A673 (cell line): ENCODE data around the gene ATP6V0E1. TPM values are rescaled to one million over a fixed set of nuclear protein-coding genes. Genes with fewer than 3 reads are reported as not detected.
A peak's percentile ranks its signal among the peaks of the same experiment; 100 is the strongest.

ENCODE experiments used
- Bru-seq: library from RNA; stranded (reverse); fragments of 400-500 nt; gene quantifications from one replicate; lab custom pipeline; 2021; lab: Mats Ljungman, UMichigan
- BruChase-seq, 2 experiments: library from RNA; stranded (reverse); fragments of 400-500 nt; gene quantifications; one replicate each; lab custom pipeline; 2021; lab: Mats Ljungman, UMichigan
- BruUV-seq: library from RNA; stranded (reverse); fragments of 400-500 nt; replicated peaks from 2 replicates; lab custom pipeline; 2021; lab: Mats Ljungman, UMichigan
- CTCF ChIA-PET: fragments of 300-600 bp; sonication (Branson Sonifier 250); formaldehyde crosslinking; loops from one replicate; lab custom pipeline; 2022; ENCODE audit warnings: antibody characterized with exemption; lab: Charles Lee
- POLR2A ChIA-PET: fragments of 300-600 bp; sonication (Branson Sonifier 250); formaldehyde crosslinking; loops from one replicate; lab custom pipeline; 2022; ENCODE audit warnings: antibody characterized with exemption; ENCODE audit not compliant: low non-redundant PET; lab: Charles Lee
- DNase-seq: peaks from one replicate; pipeline ENCODE4 v3.0.0-alpha.2; 2015; ENCODE audit warnings: low spot score
- H3K27ac ChIP-seq: fragments of 200-600 bp; sonication (generic); 2 replicates; pipeline ENCODE4 v1.5.1; 2016; ENCODE audit warnings: mixed run types, low read depth, mild to moderate bottlenecking, mixed read lengths, antibody characterized with exemption, low read length; ENCODE audit not compliant: poor library complexity, severe bottlenecking
- H3K27me3 ChIP-seq: fragments of 200-600 bp; sonication (generic); replicated peaks from 2 replicates; pipeline ENCODE4 v1.6.1; 2017; ENCODE audit warnings: mixed run types, low read depth, mild to moderate bottlenecking, mixed read lengths, antibody characterized with exemption, low read length; ENCODE audit not compliant: insufficient read depth, poor library complexity
- H3K36me3 ChIP-seq: fragments of 200-600 bp; sonication (generic); 2 replicates; pipeline ENCODE4 v1.6.1; 2016; ENCODE audit warnings: mixed run types, mild to moderate bottlenecking, mixed read lengths, antibody characterized with exemption, low read length; ENCODE audit not compliant: insufficient read depth, poor library complexity, severe bottlenecking
- H3K4me1 ChIP-seq: fragments of 200-600 bp; sonication (generic); 2 replicates; pipeline ENCODE4 v1.6.1; 2017; ENCODE audit warnings: mixed run types, mild to moderate bottlenecking, mixed read lengths, antibody characterized with exemption, low read length; ENCODE audit not compliant: insufficient read depth, poor library complexity, severe bottlenecking
- H3K4me3 ChIP-seq: fragments of 200-600 bp; sonication (generic); 2 replicates; pipeline ENCODE4 v1.5.1; 2016; ENCODE audit warnings: low read depth, mixed run types, mild to moderate bottlenecking, mixed read lengths, low read length; ENCODE audit not compliant: poor library complexity, severe bottlenecking
- H3K9me3 ChIP-seq: fragments of 200-600 bp; sonication (generic); 2 replicates; pipeline ENCODE4 v1.6.1; 2016; ENCODE audit warnings: mixed run types, low read depth, mild to moderate bottlenecking, mixed read lengths, antibody characterized with exemption, low read length; ENCODE audit not compliant: poor library complexity, severe bottlenecking
- EZH2 ChIP-seq: fragments of 200-600 bp; sonication (generic); IDR thresholded peaks from 2 replicates; pipeline ENCODE4 v1.6.1; 2017; ENCODE audit warnings: borderline replicate concordance, low read depth, mild to moderate bottlenecking, mixed read lengths, antibody characterized with exemption, low read length; ENCODE audit not compliant: poor library complexity, severe bottlenecking
- intact Hi-C: fragments of 100-400 bp; cut with micrococcal nuclease; formaldehyde crosslinking; loops from one replicate; pipeline ENCODE4 v1.10.0; 2022; ENCODE audit not compliant: unreplicated experiment
- long read RNA-seq: library from polyadenylated mRNA; stranded (forward); transcript quantifications from one replicate; pipeline ENCODE4 v2.0.0, GENCODE V29; 2022
- total RNA-seq: library from RNA; stranded (reverse); gene quantifications from 2 replicates; pipeline ENCODE4 v1.2.3, GENCODE V29; 2021
- TF ChIP-seq, protein P1 (sequence below): fragments of 300-800, 200-600 bp; sonication (generic); conservative IDR thresholded peaks from 2 replicates; pipeline ENCODE4 v1.5.1; 2017; ENCODE audit warnings: low read depth, mild to moderate bottlenecking, antibody characterized with exemption, low read length, moderate library complexity, mixed read lengths

Gene ATP6V0E1
- total RNA-seq: 106 and 148 TPM in 2 replicates
- Bru-seq, nascent RNA: percentile 77 among the genes with signal in this experiment
- percentile 68 among the genes with signal in this experiment for BruChase-seq, experiment 1, labeled RNA remaining after a 2-hour chase
- BruChase-seq, experiment 2, labeled RNA remaining after a 6-hour chase: percentile 76 among the genes with signal in this experiment
- long read RNA-seq, transcript ATP6V0E1-203 (4 exons, 1,433 nt): major isoform, 120 of 122 reads
- long read RNA-seq, partial matches to known transcripts: 1 of 122 reads
- long read RNA-seq, other reads (novel, unspliced or antisense): 1 of 122 reads

DNA sequence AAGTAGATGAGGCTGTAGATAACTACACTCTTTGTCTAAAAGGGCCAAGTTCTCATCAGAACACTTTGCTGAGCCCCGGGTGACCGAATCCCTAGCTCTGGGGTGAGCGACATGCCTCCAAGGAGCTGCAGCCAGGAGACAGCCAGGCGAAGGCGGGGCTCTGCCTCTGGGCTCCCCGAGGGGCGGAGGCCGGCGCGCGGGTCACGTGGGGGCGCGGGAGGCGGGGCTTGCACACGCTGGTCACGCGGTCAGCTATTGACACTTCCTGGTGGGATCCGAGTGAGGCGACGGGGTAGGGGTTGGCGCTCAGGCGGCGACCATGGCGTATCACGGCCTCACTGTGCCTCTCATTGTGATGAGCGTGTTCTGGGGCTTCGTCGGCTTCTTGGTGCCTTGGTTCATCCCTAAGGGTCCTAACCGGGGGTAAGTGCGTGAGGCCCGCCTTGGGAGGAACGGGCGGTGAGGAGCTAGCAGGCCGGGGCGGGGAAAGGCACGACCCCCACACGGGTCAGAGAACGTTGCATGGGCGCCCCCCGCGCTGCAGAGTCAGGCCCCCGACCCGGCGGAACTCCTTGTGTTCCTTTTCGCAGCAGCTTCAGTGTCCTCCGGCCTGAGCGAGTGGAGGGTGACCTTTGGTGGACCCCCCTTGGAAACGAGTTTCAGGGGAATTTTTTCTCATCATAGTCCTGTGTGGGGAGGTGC is at the start of gene ATP6V0E1:
Gene ATP6V0E1, plus strand, starts transcription at position 230 of the 702 bp plus-strand sequence. Its CDS starts 90 bp downstream, at position 320.
- CTCF ChIA-PET: interaction anchor here (0.6 to 1.6 kb wide), 5 partner anchors 11 to 348 kb away, joined by 3 to 5 read pairs (median 3); partner anchors contain the start of gene BNIP1
- DNase-seq: peak; percentile 93
- Histone ChIP-seq H3K9me3 (no peaks in the 10 kb centered on the region), H3K4me3 (peak within 1 kb of the TSS; percentile 91), H3K4me1 (no peaks in the 10 kb centered on the region), H3K36me3 (peaks cover 4% of the 10 kb centered on the region), H3K27me3 (no peaks in the 10 kb centered on the region), H3K27ac (peak within 1 kb of the TSS; percentile 81)
- TF ChIP-seq EZH2: no peak
- TF ChIP-seq, protein P1, sequence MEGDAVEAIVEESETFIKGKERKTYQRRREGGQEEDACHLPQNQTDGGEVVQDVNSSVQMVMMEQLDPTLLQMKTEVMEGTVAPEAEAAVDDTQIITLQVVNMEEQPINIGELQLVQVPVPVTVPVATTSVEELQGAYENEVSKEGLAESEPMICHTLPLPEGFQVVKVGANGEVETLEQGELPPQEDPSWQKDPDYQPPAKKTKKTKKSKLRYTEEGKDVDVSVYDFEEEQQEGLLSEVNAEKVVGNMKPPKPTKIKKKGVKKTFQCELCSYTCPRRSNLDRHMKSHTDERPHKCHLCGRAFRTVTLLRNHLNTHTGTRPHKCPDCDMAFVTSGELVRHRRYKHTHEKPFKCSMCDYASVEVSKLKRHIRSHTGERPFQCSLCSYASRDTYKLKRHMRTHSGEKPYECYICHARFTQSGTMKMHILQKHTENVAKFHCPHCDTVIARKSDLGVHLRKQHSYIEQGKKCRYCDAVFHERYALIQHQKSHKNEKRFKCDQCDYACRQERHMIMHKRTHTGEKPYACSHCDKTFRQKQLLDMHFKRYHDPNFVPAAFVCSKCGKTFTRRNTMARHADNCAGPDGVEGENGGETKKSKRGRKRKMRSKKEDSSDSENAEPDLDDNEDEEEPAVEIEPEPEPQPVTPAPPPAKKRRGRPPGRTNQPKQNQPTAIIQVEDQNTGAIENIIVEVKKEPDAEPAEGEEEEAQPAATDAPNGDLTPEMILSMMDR: no peak
- POLR2A ChIA-PET: interaction anchor here (0.6 kb wide), 1 partner anchor 24 kb away, joined by 4 read pairs; the partner anchor contains the start of gene RPL26L1
- TSS peak; percentile 64 for BruUV-seq
- intact Hi-C loops: loop anchor here (5.0 to 10.0 kb wide), 3 partner anchors 74 to 344 kb away; partner anchors contain the start of genes BNIP1, CREBRF and STC2

DNA sequence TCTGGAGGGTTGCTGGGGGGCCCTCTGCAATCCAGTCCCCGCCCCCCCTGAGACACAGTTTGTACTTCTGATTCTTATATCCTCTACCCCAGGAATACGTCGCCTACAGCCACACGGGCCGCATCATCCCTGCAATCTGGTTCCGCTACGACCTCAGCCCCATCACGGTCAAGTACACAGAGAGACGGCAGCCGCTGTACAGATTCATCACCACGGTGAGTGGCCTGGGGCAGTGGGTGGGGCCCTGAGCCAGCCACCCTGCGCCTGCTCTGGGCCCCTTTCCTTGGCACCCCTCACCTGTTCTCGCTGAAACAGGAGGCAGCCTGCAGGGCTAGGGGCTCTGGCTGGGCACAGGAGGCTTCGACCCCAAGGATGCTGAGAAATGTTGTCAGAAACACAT is 48.5 kb upstream of the ATP6V0E1 start:
- H3K9me3 ChIP-seq: no peaks in the 10 kb centered on the region
- CTCF ChIA-PET: no interaction called here
- BruUV-seq: no TSS peak
- no peak overlapping the region for H3K4me3 ChIP-seq
- intact Hi-C loops: loop anchor here (10.0 kb wide), 1 partner anchor 460 kb away; no protein-coding TSS in a partner anchor
- H3K4me1 ChIP-seq: peaks cover under 1% of the 10 kb centered on the region
- POLR2A ChIA-PET: no interaction called here
- DNase-seq: no peak
- no peaks in the 10 kb centered on the region for H3K27me3 ChIP-seq
- H3K27ac ChIP-seq: no peak overlapping the region
- H3K36me3 ChIP-seq: no peaks in the 10 kb centered on the region
- TF ChIP-seq, protein P1: no peak
- no peak for TF ChIP-seq EZH2

DNA sequence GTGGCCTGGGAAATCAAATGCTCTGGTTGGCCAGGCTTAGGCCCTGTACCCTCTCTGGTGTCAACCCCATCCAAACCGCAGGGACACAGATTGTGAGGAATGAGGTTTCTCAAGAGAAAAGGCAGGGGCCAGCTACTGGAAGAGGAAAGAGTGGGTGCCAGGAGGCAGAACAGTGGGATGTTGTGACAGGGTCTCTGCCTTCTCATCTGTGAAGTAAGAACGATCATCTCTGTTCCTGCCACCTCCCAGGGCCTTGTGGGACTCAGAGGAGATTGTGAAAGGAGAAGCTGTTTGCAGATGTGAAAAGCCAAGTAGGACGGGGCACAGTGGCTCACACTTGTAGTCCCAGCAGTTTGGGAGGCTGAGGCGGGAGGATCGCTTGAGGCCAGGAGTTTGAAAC is 47.2 kb upstream of the ATP6V0E1 start:
- peaks cover 9% of the 10 kb centered on the region for H3K4me1 ChIP-seq
- CTCF ChIA-PET: no interaction called here

More for the DNA sequence above, 47.2 kb upstream of the ATP6V0E1 start:
- TF ChIP-seq EZH2: no peak
- TF ChIP-seq, protein P1: no peak
- POLR2A ChIA-PET: interaction anchor here (0.6 kb wide), 1 partner anchor 38 kb away, joined by 4 read pairs; no protein-coding TSS in a partner anchor
- H3K36me3 ChIP-seq: no peaks in the 10 kb centered on the region
- H3K27me3 ChIP-seq: no peaks in the 10 kb centered on the region
- BruUV-seq: no TSS peak
- H3K4me3 ChIP-seq: no peak overlapping the region
- DNase-seq: no peak
- H3K9me3 ChIP-seq: no peaks in the 10 kb centered on the region
- no peak overlapping the region for H3K27ac ChIP-seq
- intact Hi-C loops: loop anchor here (10.0 kb wide), 1 partner anchor 462 kb away; no protein-coding TSS in a partner anchor
